Neural cell (in vitro differentiated cells): ENCODE data around the gene NDUFA9.

Source experiments
- TAF1 ChIP-seq: IDR thresholded peaks from 2 replicates; pipeline ENCODE4 v1.6.1; 2012; ENCODE audit warnings: low read depth
- TF ChIP-seq, protein P1 (sequence below): fragments of 450-650 bp; IDR thresholded peaks from 2 replicates; pipeline ENCODE4 v1.5.1; 2014; ENCODE audit warnings: antibody characterized with exemption, mild to moderate bottlenecking, moderate library complexity; ENCODE audit not compliant: poor library complexity, severe bottlenecking

GRCh38 chr12:4607056-4607455 lies 41.9 kb upstream of the NDUFA9 start:
- TF ChIP-seq TAF1, result no peak
- TF ChIP-seq, protein P1, sequence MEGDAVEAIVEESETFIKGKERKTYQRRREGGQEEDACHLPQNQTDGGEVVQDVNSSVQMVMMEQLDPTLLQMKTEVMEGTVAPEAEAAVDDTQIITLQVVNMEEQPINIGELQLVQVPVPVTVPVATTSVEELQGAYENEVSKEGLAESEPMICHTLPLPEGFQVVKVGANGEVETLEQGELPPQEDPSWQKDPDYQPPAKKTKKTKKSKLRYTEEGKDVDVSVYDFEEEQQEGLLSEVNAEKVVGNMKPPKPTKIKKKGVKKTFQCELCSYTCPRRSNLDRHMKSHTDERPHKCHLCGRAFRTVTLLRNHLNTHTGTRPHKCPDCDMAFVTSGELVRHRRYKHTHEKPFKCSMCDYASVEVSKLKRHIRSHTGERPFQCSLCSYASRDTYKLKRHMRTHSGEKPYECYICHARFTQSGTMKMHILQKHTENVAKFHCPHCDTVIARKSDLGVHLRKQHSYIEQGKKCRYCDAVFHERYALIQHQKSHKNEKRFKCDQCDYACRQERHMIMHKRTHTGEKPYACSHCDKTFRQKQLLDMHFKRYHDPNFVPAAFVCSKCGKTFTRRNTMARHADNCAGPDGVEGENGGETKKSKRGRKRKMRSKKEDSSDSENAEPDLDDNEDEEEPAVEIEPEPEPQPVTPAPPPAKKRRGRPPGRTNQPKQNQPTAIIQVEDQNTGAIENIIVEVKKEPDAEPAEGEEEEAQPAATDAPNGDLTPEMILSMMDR, result no peak
